Fibroblast of skin of left biceps (primary cell): ENCODE measurements around the gene INTS13.
"Not testable (repeated sequence)": the region's sequence is repeated elsewhere in the genome, so short reads cannot be mapped to it uniquely, and the experiment has no call there.

Source experiments
- DNase-seq, 2 experiments: peaks; one replicate each; pipeline ENCODE4 v3.0.0-alpha.2; 2013; ENCODE audit warnings: low read depth in 2 of 2

Gene INTS13, protein sequence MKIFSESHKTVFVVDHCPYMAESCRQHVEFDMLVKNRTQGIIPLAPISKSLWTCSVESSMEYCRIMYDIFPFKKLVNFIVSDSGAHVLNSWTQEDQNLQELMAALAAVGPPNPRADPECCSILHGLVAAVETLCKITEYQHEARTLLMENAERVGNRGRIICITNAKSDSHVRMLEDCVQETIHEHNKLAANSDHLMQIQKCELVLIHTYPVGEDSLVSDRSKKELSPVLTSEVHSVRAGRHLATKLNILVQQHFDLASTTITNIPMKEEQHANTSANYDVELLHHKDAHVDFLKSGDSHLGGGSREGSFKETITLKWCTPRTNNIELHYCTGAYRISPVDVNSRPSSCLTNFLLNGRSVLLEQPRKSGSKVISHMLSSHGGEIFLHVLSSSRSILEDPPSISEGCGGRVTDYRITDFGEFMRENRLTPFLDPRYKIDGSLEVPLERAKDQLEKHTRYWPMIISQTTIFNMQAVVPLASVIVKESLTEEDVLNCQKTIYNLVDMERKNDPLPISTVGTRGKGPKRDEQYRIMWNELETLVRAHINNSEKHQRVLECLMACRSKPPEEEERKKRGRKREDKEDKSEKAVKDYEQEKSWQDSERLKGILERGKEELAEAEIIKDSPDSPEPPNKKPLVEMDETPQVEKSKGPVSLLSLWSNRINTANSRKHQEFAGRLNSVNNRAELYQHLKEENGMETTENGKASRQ

GRCh38 chr12:26937863-26938700 is at the start of gene INTS13, which contains the start of gene FGFR1OP2:
TSS of gene INTS13 (minus strand) at chr12:26937981. CDS start at chr12:26936803, 1,178 bp downstream.
TSS of gene FGFR1OP2 (plus strand) at chr12:26938470. CDS start at chr12:26954159, 15,689 bp downstream.
- DNase-seq = peak; percentile 98 to 99

DNA sequence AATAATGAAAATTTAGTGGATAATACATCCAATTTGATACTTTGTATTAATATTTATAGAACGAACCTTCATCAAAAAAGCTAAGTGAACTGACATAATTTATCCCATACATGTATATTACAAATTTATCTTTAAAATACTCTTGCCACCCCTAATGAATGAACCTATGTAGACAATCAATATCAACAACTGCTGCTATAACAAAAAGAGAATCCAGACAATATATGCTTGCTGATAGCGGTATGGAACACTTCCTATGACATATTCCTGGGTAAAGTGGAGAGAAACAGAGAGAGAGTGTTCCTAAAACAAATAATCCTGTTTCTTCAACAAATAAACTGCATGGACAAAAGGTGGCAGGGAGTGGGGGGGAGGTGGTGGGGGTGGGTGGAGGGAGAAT is 45.1 kb upstream of the INTS13 start:
- no peak for DNase-seq

GRCh38 chr12:26979733-26980132 is 42.0 kb upstream of the INTS13 start:
- no peak for DNase-seq

GRCh38 chr12:26978801-26979200 is 41.0 kb upstream of the INTS13 start:
- no peak for DNase-seq

DNA sequence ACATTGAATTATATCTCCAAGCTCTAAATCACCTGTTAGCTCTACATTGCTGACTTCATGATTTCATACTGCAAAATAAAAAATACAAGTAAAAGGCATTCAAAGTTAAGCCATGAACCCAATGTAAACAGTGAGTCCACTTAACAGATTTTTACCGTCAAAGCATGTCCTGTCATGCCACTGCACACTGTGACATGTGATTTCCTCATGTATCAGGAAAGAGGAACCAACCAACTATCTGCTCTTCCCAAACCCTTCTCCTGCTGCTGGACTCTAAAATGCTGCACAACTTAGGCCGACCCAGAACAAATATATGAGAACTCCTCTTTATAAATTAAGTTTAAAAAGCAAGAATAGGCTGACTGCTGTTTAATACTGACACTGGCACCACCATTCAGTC is 38.9 kb upstream of the INTS13 start:
- no peak for DNase-seq

GRCh38 chr12:26971963-26972362 is 34.2 kb upstream of the INTS13 start:
- no peak for DNase-seq

- no peak for DNase-seq
Measured at GRCh38 chr12:26970136-26970535, 32.4 kb upstream of the INTS13 start.

DNA sequence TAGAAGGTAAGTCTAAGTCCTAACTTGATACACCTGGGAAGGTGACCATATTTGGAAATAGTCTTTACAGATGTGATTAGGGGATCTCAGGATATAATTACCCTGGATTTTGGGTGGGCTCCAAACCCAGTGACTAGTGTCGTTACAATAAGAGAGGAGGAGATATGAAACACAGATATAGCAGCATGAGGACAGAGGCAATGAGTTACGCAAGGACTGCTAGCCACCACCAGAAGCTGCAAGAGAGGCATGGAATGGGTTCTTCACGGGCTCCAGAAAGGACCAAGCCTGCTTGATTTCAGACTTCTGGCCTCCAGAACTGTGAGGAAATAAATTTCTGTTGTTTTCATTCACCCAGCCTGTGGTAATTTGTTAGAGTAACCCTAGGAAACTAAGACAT is 29.1 kb upstream of the INTS13 start:
- no peak for DNase-seq

DNA sequence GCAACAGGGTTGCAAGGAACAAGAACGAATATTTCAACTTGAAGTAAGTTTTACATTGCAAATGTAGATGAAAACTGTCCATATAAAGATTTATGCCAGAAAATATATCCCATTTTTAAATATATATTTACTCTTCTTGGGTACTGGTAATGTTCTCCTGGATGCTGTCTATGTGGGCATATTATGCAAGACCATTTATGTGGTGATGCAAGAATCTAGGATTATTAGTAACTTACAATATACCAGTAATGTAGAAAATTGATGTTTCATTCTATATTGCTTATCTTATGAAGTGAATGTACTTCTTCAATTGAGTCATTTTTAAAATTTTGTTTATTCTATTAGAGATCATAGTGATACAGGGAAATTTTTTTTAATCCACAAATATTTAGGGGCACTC is 25.6 kb upstream of the INTS13 start:
- no peak for DNase-seq

GRCh38 chr12:26961803-26962202 is 24.0 kb upstream of the INTS13 start:
- no peak for DNase-seq

DNA sequence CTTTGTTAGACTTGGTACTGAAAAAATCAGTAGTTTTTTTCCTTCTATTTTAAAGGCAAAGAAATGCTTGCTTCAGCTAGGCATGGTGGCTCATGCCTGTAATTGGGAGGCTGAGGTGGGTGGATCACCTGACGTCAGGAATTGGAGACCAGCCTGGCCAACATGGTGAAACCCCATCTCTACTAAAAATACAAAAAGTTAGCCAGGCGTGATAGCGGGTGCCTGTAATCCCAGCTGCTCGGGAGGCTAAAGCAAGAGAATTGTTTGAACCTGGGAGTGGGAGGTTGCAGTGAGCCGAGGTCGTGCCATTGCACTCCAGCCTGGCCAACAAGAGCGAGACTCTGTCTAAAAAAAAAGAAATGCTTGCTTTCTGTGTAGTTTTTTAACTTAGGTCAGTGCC is 23.6 kb upstream of the INTS13 start:
- not testable (repeated sequence) for DNase-seq

- no peak for DNase-seq
Measured at GRCh38 chr12:26954027-26954426, 16.2 kb upstream of the INTS13 start.

- DNase-seq = no peak
Measured at GRCh38 chr12:26953447-26953846, 15.7 kb upstream of the INTS13 start.

DNA sequence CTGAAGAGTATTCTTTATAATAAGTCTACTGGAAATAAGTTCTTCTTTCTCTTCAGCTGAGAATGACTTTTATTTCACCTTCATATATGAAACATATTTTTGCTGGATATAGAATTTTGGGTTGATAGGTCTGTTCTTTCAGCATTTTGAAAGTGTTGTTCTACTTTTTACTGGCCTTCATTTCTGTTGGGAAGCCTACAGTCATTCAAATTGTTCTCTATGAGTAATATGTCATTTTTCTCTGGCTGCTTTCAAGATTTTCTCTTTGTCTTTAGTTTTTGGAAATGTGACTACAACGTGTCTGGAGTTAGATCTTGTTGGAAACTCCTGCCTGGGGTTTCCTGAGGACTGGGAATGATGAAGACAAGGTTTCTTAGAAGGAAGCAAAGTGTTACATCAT is 10.5 kb upstream of the INTS13 start:
- no peak for DNase-seq

- no peak for DNase-seq
Measured at GRCh38 chr12:26941215-26941594, 3.4 kb upstream of the INTS13 start.

- DNase-seq = no peak
Measured at GRCh38 chr12:26940516-26941214, 2.9 kb upstream of the INTS13 start.

- no peak for DNase-seq
Measured at GRCh38 chr12:26939953-26940352, 2.2 kb upstream of the INTS13 start.

- DNase-seq = no peak
Measured at GRCh38 chr12:26939192-26939832, 1.5 kb upstream of the INTS13 start.

DNA sequence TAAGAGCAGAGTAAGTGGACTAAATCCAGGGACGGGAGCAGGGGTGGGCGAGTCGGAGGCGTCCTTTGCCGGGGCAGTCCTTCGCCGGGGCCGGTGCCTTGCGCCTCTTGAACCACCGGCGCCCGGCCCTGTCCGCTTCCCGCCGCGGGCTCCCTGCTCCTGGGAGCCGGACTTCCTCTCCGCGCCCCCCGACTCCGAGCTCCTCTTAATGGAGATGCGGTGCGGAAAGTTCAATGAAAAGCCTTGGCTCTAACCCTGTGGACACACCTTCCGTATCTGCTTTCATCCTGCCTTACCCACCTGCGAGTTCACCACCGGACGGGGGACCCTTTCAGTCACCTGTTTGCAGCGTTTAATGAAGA is 901 bp upstream of the INTS13 start:
- no peak for DNase-seq

- DNase-seq = no peak
Measured at GRCh38 chr12:26937443-26937862, 328 bp downstream of the INTS13 start.
